NOMO-1 treated with DMSO at 0.1 percent for 48 hours (cell line): ENCODE data around the gene CES4A.
"Not testable (repeated sequence)": the region's sequence is repeated elsewhere in the genome, so short reads cannot be mapped to it uniquely, and the experiment has no call there.

Source experiments
- DNase-seq: peaks from one replicate; lab custom pipeline; 2025; ENCODE audit not compliant: unreplicated experiment; lab: John Stamatoyannopoulos, UW

Gene CES4A

GRCh38 chr16:66983033-66983432 lies 5.4 kb upstream of the CES4A start:
- no peak for DNase-seq

- DNase-seq = no peak
Observed at GRCh38 chr16:66984892-66985311, 3.5 kb upstream of the CES4A start.

GRCh38 chr16:66986559-66986958 lies 1.8 kb upstream of the CES4A start:
- no peak for DNase-seq

- DNase-seq = no peak
Observed at GRCh38 chr16:66991545-66992077, 3.2 kb downstream of the CES4A start.

GRCh38 chr16:66993558-66993957 lies 5.2 kb downstream of the CES4A start:
- DNase-seq = not testable (repeated sequence)

GRCh38 chr16:66996324-66996982 lies 8.1 kb downstream of the CES4A start:
- no peak for DNase-seq

- no peak for DNase-seq
Observed at GRCh38 chr16:66996983-66997358, 8.6 kb downstream of the CES4A start.

GRCh38 chr16:67000384-67001351 lies 12.3 kb downstream of the CES4A start:
- no peak for DNase-seq

GRCh38 chr16:67001726-67002125 lies 13.3 kb downstream of the CES4A start:
- no peak for DNase-seq

- DNase-seq = peak; percentile 65
Observed at GRCh38 chr16:67006930-67007658, 18.7 kb downstream of the CES4A start.

- DNase-seq = no peak
Observed at GRCh38 chr16:67009158-67009557, 20.8 kb downstream of the CES4A start.

- no peak for DNase-seq
Observed at GRCh38 chr16:67011274-67011673, 22.9 kb downstream of the CES4A start.

- DNase-seq = no peak
Observed at GRCh38 chr16:67013233-67013822, 24.9 kb downstream of the CES4A start.

GRCh38 chr16:67013823-67014633 lies 25.6 kb downstream of the CES4A start:
- peak; percentile 18 for DNase-seq

- DNase-seq = no peak
Observed at GRCh38 chr16:67014634-67015312, 26.4 kb downstream of the CES4A start.

GRCh38 chr16:67015313-67015731 lies 26.9 kb downstream of the CES4A start:
- DNase-seq = no peak

GRCh38 chr16:67016143-67016542 lies 27.8 kb downstream of the CES4A start:
- DNase-seq = no peak

- no peak for DNase-seq
Observed at GRCh38 chr16:67016681-67017420, 28.5 kb downstream of the CES4A start.

GRCh38 chr16:67017421-67017750 lies 29.0 kb downstream of the CES4A start:
- no peak for DNase-seq
